MM.1S (cell line): ENCODE measurements around the gene DISC1.

Source experiments
- DNase-seq: peaks from one replicate; pipeline ENCODE4 v3.0.0-alpha.2; 2015
- H2AFZ ChIP-seq: fragments of 300-600 bp; sonication (generic); 2 replicates; pipeline ENCODE4 v1.6.0; 2016; ENCODE audit warnings: antibody characterized with exemption, low read length
- H3F3A ChIP-seq: fragments of 300-600 bp; sonication (generic); 2 replicates; pipeline ENCODE4 v1.6.1; 2016; ENCODE audit warnings: mild to moderate bottlenecking, antibody characterized with exemption, low read length, moderate library complexity, mixed read lengths; ENCODE audit not compliant: insufficient read depth
- H3K27ac ChIP-seq: fragments of 300-600 bp; sonication (generic); 2 replicates; pipeline ENCODE4 v1.5.1; 2016; ENCODE audit warnings: mild to moderate bottlenecking, low read length
- H3K27me3 ChIP-seq: fragments of 300-600 bp; sonication (generic); replicated peaks from 2 replicates; pipeline ENCODE4 v1.6.0; 2016; ENCODE audit warnings: low read length; ENCODE audit not compliant: insufficient read depth
- H3K36me3 ChIP-seq: fragments of 300-600 bp; sonication (generic); replicated peaks from 2 replicates; pipeline ENCODE4 v1.6.1; 2016; ENCODE audit warnings: mild to moderate bottlenecking, low read length, mixed read lengths; ENCODE audit not compliant: insufficient read depth
- H3K4me1 ChIP-seq: fragments of 300-600 bp; sonication (generic); 2 replicates; pipeline ENCODE4 v1.6.1; 2016; ENCODE audit warnings: low read length, mixed read lengths
- H3K4me2 ChIP-seq: fragments of 300-600 bp; sonication (generic); 2 replicates; pipeline ENCODE4 v1.6.0; 2016; ENCODE audit warnings: low read depth, low read length
- H3K4me3 ChIP-seq: fragments of 300-600 bp; sonication (generic); 2 replicates; pipeline ENCODE4 v1.5.1; 2016; ENCODE audit warnings: low read length, mixed read lengths
- H3K79me2 ChIP-seq: fragments of 300-600 bp; sonication (generic); 2 replicates; pipeline ENCODE4 v1.6.1; 2016; ENCODE audit warnings: mixed run types, low read length, mixed read lengths
- H3K9ac ChIP-seq: fragments of 300-600 bp; sonication (generic); 2 replicates; pipeline ENCODE4 v1.6.1; 2016; ENCODE audit warnings: low read length, mixed read lengths
- H3K9me2 ChIP-seq: fragments of 300-600 bp; sonication (generic); replicated peaks from 2 replicates; pipeline ENCODE4 v1.6.1; 2016; ENCODE audit warnings: mild to moderate bottlenecking, low read length, mixed read lengths; ENCODE audit not compliant: insufficient read depth
- H3K9me3 ChIP-seq: fragments of 300-600 bp; sonication (generic); replicated peaks from 2 replicates; pipeline ENCODE4 v1.6.1; 2016; ENCODE audit warnings: mild to moderate bottlenecking, low read length, mixed read lengths; ENCODE audit not compliant: insufficient read depth
- H4K20me1 ChIP-seq: fragments of 300-600 bp; sonication (generic); 2 replicates; pipeline ENCODE4 v1.6.1; 2016; ENCODE audit warnings: mild to moderate bottlenecking, low read length, moderate library complexity, mixed read lengths; ENCODE audit not compliant: insufficient read depth
- EZH2 ChIP-seq: fragments of 300-600 bp; sonication (generic); optimal IDR thresholded peaks from 2 replicates; pipeline ENCODE3; 2017; ENCODE audit warnings: low read depth, mild to moderate bottlenecking, antibody characterized with exemption, low read length, mixed read lengths
- EZH2phosphoT487 ChIP-seq: fragments of 300-600 bp; sonication (generic); IDR thresholded peaks from 2 replicates; pipeline ENCODE4 v1.6.1; 2018; ENCODE audit warnings: antibody characterized with exemption, low read length
- TF ChIP-seq, protein P1 (sequence below): fragments of 300-600 bp; sonication (generic); IDR thresholded peaks from 2 replicates; pipeline ENCODE4 v1.5.1; 2016; ENCODE audit warnings: antibody characterized with exemption, low read length, mixed read lengths

The DISC1 gene

DNA sequence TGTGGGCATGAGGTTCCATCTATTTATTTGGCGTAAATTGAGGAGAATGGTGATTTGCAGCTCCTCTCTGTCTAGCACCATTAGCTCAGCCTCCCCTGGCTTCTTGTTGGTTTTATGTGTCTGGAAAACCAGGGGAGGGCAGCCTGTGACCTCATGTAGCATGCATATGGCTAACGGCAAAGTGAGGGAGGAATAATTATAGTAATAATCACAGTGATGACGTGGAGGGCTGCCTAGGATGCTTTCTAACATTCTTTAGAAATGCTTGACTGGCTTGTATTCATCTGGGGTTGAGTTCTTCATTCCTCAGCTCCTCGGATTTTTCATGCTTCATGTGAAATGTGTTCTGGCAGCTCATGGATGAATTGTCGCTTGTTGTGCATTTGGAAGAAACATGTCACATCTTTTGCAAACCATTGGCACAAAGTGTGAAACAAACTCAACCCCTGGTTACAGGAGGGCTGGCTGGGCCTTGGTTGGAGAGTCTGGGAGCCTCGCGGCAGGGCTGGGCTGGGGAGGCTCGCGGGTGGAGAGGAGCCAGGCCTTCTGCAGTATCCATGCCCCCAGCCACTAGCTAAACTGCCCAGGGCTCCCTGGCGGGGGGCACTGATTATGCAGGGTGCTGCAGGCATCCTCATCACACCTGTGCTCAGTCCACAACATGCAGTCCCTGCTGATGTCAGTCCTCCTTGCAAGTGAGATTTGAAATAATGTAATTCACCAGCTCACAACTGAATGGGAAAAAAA lies 149.6 kb downstream of the DISC1 start:
- DNase-seq = no peak
- Histone ChIP-seq H3K27ac (no peak overlapping the region), H3K9me2 (no peaks in the 10 kb centered on the region), H3K4me3 (no peak overlapping the region), H3K36me3 (no peaks in the 10 kb centered on the region), H3K9ac (no peak overlapping the region), H3F3A (no peaks in the 10 kb centered on the region), H3K27me3 (no peaks in the 10 kb centered on the region), H3K79me2 (no peaks in the 10 kb centered on the region), H2AFZ (no peak overlapping the region), H3K4me2 (no peak overlapping the region), H4K20me1 (no peaks in the 10 kb centered on the region), H3K4me1 (no peaks in the 10 kb centered on the region), H3K9me3 (no peaks in the 10 kb centered on the region)
- no peak for TF ChIP-seq EZH2phosphoT487
- TF ChIP-seq EZH2 = no peak

DNA sequence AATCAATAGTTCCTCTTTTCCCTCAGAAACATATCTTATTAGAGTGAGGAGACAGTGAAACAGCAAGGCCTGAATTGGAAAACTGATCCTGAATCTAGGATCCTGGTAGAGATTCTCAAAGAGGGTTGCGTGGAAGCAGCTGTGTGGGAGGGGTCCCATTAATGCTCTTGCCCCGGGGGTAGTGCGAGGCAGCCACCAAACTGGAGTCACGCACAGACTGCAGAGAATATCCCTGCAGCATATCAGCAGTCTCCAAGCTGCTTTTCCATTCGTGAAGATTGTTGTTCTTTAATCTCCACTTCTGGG lies 150.1 kb downstream of the DISC1 start:
- no peak overlapping the region for H3K4me3 ChIP-seq
- H3K9ac ChIP-seq = no peak overlapping the region
- H3K36me3 ChIP-seq = no peaks in the 10 kb centered on the region
- no peaks in the 10 kb centered on the region for H4K20me1 ChIP-seq
- no peaks in the 10 kb centered on the region for H3F3A ChIP-seq
- DNase-seq = no peak
- no peaks in the 10 kb centered on the region for H3K9me2 ChIP-seq
- no peaks in the 10 kb centered on the region for H3K9me3 ChIP-seq
- no peak overlapping the region for H3K27ac ChIP-seq
- H3K79me2 ChIP-seq = no peaks in the 10 kb centered on the region
- H2AFZ ChIP-seq = no peak overlapping the region
- H3K27me3 ChIP-seq = no peaks in the 10 kb centered on the region
- H3K4me1 ChIP-seq = no peaks in the 10 kb centered on the region
- H3K4me2 ChIP-seq = no peak overlapping the region
- TF ChIP-seq, protein P1, sequence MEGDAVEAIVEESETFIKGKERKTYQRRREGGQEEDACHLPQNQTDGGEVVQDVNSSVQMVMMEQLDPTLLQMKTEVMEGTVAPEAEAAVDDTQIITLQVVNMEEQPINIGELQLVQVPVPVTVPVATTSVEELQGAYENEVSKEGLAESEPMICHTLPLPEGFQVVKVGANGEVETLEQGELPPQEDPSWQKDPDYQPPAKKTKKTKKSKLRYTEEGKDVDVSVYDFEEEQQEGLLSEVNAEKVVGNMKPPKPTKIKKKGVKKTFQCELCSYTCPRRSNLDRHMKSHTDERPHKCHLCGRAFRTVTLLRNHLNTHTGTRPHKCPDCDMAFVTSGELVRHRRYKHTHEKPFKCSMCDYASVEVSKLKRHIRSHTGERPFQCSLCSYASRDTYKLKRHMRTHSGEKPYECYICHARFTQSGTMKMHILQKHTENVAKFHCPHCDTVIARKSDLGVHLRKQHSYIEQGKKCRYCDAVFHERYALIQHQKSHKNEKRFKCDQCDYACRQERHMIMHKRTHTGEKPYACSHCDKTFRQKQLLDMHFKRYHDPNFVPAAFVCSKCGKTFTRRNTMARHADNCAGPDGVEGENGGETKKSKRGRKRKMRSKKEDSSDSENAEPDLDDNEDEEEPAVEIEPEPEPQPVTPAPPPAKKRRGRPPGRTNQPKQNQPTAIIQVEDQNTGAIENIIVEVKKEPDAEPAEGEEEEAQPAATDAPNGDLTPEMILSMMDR = no peak
- TF ChIP-seq EZH2 = no peak
- no peak for TF ChIP-seq EZH2phosphoT487

DNA sequence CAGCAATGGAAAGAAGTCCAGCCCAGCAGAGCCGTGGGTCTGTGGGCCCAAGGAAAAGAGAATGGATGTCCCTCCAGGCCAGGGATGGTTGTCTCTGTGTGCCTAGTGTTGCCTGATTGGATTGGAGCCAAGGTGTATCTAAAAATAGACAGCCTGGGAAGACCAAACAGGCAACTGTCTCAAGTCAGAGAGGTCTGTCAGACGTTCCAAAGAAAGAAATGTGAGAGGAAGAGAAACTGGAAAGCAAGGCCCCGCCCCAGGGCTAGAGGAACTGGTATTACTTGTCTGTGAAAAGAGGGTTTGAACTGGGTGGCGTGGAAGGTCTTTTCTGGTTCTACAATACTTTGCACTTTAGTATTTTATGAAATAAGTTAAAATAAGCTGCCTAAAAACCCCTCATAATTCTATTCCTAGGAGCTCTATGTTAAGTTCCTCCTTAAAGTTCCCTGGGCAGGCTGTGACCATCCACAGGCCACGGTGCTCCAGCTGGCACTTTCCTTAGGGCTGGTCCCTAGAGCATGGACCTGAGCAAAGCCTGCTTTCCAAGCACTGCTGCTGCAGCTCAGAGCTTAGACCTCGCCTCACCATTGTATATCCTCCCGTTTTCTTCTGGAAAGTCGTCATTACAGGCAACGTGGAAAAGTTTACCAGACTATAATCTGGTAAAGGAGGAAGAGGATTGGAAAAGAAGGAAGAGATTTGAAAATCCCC lies 151.6 kb downstream of the DISC1 start:
- no peak overlapping the region for H3K4me2 ChIP-seq
- no peak overlapping the region for H3K27ac ChIP-seq
- no peaks in the 10 kb centered on the region for H3K36me3 ChIP-seq

More for the DNA sequence above, 151.6 kb downstream of the DISC1 start:
- TF ChIP-seq EZH2 (no peak), EZH2phosphoT487 (no peak)
- TF ChIP-seq, protein P1 = no peak
- Histone ChIP-seq H3K9me3 (no peaks in the 10 kb centered on the region), H3K79me2 (no peaks in the 10 kb centered on the region), H2AFZ (no peak overlapping the region), H3K4me1 (no peaks in the 10 kb centered on the region), H4K20me1 (no peaks in the 10 kb centered on the region), H3K27me3 (no peaks in the 10 kb centered on the region), H3K9me2 (no peaks in the 10 kb centered on the region), H3K9ac (no peak overlapping the region), H3F3A (no peaks in the 10 kb centered on the region), H3K4me3 (no peak overlapping the region)
- DNase-seq = no peak
